H1 (cell line): Measurements from ENCODE around the gene CXCL14.

Source experiments
- GTF2F1 ChIP-seq: IDR thresholded peaks from 2 replicates; pipeline ENCODE4 v1.6.1; 2012; ENCODE audit warnings: low read depth, low read length, improper control_type of control experiment, borderline replicate concordance
- SP4 ChIP-seq: IDR thresholded peaks from 2 replicates; pipeline ENCODE4 v1.6.1; 2012; ENCODE audit warnings: low read length, inconsistent platforms
- TF ChIP-seq, protein P1 (sequence below), 3 experiments: IDR thresholded peaks; 1 replicate in 2 of 3; 2 replicates in 1 of 3; pipeline versions ENCODE4 v1.5.1 to v1.6.1; 2011; ENCODE audit warnings: low read length in 3 of 3, mild to moderate bottlenecking in 3 of 3, inconsistent platforms in 2 of 3, low read depth in 1 of 3, moderate library complexity in 1 of 3; ENCODE audit not compliant: insufficient read depth in 1 of 3; ENCODE audit errors: control extremely low read depth in 1 of 3

DNA sequence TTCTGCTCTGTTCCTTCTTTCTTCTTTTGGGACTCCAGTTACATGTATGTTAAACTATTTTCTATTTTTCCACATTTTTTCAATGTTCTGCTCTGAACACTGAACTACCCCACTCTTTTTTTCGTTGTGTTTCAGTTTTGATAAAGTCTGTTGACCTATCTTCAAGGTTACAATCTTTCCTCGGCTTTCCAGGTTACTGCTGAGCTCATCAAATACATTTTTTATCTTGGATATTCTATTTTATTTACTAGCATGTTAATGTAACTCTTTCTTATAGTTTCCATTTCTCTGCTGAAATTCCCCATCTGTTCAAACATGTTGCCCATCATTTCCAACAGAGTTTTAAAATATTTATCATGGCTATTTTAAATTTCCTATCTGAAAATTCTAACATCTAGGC, 56.8 kb downstream of the CXCL14 start:
- TF ChIP-seq GTF2F1 (no peak), SP4 (no peak)
- TF ChIP-seq, protein P1, sequence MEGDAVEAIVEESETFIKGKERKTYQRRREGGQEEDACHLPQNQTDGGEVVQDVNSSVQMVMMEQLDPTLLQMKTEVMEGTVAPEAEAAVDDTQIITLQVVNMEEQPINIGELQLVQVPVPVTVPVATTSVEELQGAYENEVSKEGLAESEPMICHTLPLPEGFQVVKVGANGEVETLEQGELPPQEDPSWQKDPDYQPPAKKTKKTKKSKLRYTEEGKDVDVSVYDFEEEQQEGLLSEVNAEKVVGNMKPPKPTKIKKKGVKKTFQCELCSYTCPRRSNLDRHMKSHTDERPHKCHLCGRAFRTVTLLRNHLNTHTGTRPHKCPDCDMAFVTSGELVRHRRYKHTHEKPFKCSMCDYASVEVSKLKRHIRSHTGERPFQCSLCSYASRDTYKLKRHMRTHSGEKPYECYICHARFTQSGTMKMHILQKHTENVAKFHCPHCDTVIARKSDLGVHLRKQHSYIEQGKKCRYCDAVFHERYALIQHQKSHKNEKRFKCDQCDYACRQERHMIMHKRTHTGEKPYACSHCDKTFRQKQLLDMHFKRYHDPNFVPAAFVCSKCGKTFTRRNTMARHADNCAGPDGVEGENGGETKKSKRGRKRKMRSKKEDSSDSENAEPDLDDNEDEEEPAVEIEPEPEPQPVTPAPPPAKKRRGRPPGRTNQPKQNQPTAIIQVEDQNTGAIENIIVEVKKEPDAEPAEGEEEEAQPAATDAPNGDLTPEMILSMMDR (IDR thresholded peaks at IDR 0.05; ENCODE audit: control extremely low read depth in 1 of 3, insufficient read depth in 1 of 3, low read depth in 1 of 3, low read length in 3 of 3): no peak
